Left forelimb (tissue), 1 donor: ENCODE measurements around the gene IGF2R.
"Not testable (repeated sequence)": the region's sequence is repeated elsewhere in the genome, so short reads cannot be mapped to it uniquely, and the experiment has no call there.

Experiments
- DNase-seq: peaks from one replicate; pipeline ENCODE4 v3.0.0-alpha.2; 2018; ENCODE audit warnings: low spot score

IGF2R gene

GRCh38 chr6:160101277-160102205 is 132.7 kb downstream of the IGF2R start:
- DNase-seq = no peak

- no peak for DNase-seq
Observed at GRCh38 chr6:160102399-160102798, 133.5 kb downstream of the IGF2R start.

- DNase-seq = no peak
Observed at GRCh38 chr6:160102956-160103824, 134.3 kb downstream of the IGF2R start.

- no peak for DNase-seq
Observed at GRCh38 chr6:160103825-160104100, 134.9 kb downstream of the IGF2R start.

GRCh38 chr6:160104821-160105517 is 136.1 kb downstream of the IGF2R start:
- DNase-seq = no peak

- no peak for DNase-seq
Observed at GRCh38 chr6:160106010-160106409, 137.1 kb downstream of the IGF2R start.

- no peak for DNase-seq
Observed at GRCh38 chr6:160106701-160107100, 137.8 kb downstream of the IGF2R start.

- DNase-seq = no peak
Observed at GRCh38 chr6:160108077-160108476, 139.2 kb downstream of the IGF2R start.

- DNase-seq = no peak
Observed at GRCh38 chr6:160110586-160111123, 141.8 kb downstream of the IGF2R start.

- no peak for DNase-seq
Observed at GRCh38 chr6:160111806-160112205, 142.9 kb downstream of the IGF2R start.

- DNase-seq = no peak
Observed at GRCh38 chr6:160112628-160113299, 143.9 kb downstream of the IGF2R start.

- DNase-seq = not testable (repeated sequence)
Observed at GRCh38 chr6:160114536-160114935, 145.7 kb downstream of the IGF2R start.

GRCh38 chr6:160115421-160115820 is 146.5 kb downstream of the IGF2R start:
- no peak for DNase-seq

- DNase-seq = no peak
Observed at GRCh38 chr6:160116411-160116810, 147.5 kb downstream of the IGF2R start.

- DNase-seq = no peak
Observed at GRCh38 chr6:160117137-160117536, 148.3 kb downstream of the IGF2R start.

- no peak for DNase-seq
Observed at GRCh38 chr6:160118620-160119229, 149.8 kb downstream of the IGF2R start.

GRCh38 chr6:160120087-160120486 is 151.2 kb downstream of the IGF2R start:
- DNase-seq = no peak

- no peak for DNase-seq
Observed at GRCh38 chr6:160121558-160121957, 152.7 kb downstream of the IGF2R start, which contains the start of gene SLC22A1. Gene SLC22A1 (plus strand): TSS chr6:160121815. CDS start chr6:160121936, 121 bp downstream.

- no peak for DNase-seq
Observed at GRCh38 chr6:160121981-160122380, 153.1 kb downstream of the IGF2R start.

- no peak for DNase-seq
Observed at GRCh38 chr6:160122744-160123143, 153.9 kb downstream of the IGF2R start.

- DNase-seq = no peak
Observed at GRCh38 chr6:160124007-160124406, 155.1 kb downstream of the IGF2R start.
